ENCODE data around the gene UGT1A6. TPM values are rescaled to one million over a fixed set of nuclear protein-coding genes. Genes with fewer than 3 reads are reported as not detected.

UGT1A6 gene
- total and polyA plus RNA-seq, 8 donors = 0.10 to 1.7 (median 0.16) TPM; not detected in 3

DNA sequence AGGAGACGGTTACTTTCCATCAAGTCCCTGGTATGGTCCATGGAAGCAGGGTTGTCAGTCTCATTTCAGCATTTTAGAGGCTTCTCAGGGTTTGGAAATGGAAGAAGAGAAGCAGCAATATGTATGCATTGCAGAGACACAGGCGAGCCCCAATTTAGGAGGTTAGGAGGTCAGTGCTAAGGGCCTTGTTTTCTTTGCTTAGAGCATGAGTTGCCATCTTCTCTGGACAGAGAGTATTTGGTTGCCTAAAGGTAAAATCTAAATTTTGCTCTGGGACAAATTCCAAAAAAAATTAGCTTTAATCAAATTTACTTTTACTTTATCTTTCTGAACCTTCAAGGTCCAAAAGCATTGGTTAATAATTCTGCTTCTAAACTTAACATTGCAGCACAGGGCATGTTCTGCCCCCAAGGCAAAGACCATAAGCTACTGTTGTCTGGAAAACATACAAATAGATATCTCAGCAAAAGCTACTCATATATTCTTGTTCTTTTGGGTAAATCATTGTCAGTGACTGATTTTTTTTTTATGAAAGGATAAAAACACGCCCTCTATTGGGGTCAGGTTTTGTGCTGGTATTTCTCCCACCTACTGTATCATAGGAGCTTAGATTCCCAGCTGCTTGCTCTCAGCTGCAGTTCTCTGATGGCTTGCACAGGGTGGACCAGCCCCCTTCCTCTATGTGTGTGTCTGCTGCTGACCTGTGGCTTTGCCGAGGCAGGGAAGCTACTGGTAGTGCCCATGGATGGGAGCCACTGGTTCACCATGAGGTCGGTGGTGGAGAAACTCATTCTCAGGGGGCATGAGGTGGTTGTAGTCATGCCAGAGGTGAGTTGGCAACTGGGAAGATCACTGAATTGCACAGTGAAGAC, 21.2 kb upstream of the UGT1A6 start, which contains the start of gene UGT1A9:
Gene UGT1A9 (plus strand): TSS at position 609 of the 872 bp plus-strand sequence. CDS start 37 bp downstream, at position 646.
- H3K4me1 ChIP-seq = no peaks in the 10 kb centered on the region
- TF ChIP-seq, protein P1, sequence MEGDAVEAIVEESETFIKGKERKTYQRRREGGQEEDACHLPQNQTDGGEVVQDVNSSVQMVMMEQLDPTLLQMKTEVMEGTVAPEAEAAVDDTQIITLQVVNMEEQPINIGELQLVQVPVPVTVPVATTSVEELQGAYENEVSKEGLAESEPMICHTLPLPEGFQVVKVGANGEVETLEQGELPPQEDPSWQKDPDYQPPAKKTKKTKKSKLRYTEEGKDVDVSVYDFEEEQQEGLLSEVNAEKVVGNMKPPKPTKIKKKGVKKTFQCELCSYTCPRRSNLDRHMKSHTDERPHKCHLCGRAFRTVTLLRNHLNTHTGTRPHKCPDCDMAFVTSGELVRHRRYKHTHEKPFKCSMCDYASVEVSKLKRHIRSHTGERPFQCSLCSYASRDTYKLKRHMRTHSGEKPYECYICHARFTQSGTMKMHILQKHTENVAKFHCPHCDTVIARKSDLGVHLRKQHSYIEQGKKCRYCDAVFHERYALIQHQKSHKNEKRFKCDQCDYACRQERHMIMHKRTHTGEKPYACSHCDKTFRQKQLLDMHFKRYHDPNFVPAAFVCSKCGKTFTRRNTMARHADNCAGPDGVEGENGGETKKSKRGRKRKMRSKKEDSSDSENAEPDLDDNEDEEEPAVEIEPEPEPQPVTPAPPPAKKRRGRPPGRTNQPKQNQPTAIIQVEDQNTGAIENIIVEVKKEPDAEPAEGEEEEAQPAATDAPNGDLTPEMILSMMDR (IDR thresholded peaks at IDR 0.05) = no peak
- H3K36me3 ChIP-seq = no peaks in the 10 kb centered on the region
- H3K27me3 ChIP-seq = no peaks in the 10 kb centered on the region
- intact Hi-C loops (cut with DNase I) = no loop called here
- no peaks in the 10 kb centered on the region for H3K9me3 ChIP-seq
- H3K4me3 ChIP-seq = no peak within 1 kb of the TSS
- ATAC-seq = no peak
- no peak within 1 kb of the TSS for H3K27ac ChIP-seq
- no peak for DNase-seq

DNA sequence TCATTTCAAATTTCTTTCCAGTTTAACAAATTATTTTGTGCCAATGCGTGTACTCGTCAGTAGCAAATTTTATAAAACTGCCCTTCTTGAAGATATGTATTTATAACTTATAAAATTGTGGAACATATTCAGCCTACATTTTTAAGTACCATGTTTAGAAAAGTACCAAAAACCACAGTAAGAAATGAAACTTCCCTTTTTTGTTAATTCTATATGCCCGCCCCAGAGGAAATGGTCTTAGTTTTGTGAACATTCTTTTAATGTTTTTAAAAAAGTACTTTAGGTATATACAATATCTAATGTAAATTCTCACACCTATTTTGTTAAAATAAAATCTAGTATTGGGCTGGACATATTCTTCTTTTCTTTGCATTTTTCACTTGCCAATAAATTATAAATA, 19.8 kb upstream of the UGT1A6 start:
- H3K27ac ChIP-seq = no peak overlapping the region
- intact Hi-C loops (cut with DNase I) = no loop called here
- H3K27me3 ChIP-seq = no peaks in the 10 kb centered on the region
- ATAC-seq = no peak
- H3K4me3 ChIP-seq = no peak overlapping the region
- TF ChIP-seq, protein P1 (IDR thresholded peaks at IDR 0.05) = no peak
- H3K4me1 ChIP-seq = no peaks in the 10 kb centered on the region
- H3K9me3 ChIP-seq = no peaks in the 10 kb centered on the region
- no peak for DNase-seq
- H3K36me3 ChIP-seq = no peaks in the 10 kb centered on the region

DNA sequence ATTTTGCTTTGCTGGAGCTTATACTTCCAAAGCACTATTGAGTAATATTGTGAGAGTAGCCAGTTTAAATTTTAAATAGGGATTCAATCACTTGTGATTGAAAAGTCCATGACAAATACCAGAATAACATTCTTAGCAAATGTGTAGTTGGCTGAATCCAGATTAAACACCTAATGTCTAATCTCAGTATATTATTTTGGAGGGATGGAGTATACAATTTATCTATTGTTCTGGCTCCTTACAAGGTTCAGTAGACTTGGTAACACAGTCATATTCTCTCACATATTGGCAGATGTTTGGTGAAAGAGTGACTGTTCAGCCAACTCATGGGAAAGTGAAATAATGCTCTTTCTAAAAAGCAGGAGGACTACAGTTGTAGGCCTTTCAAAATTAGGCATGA, 18.8 kb upstream of the UGT1A6 start:
- Histone ChIP-seq H3K36me3 (no peaks in the 10 kb centered on the region), H3K27ac (no peak overlapping the region), H3K9me3 (no peaks in the 10 kb centered on the region), H3K4me1 (no peaks in the 10 kb centered on the region), H3K4me3 (no peak overlapping the region), H3K27me3 (no peaks in the 10 kb centered on the region)
- TF ChIP-seq, protein P1 (IDR thresholded peaks at IDR 0.05) = no peak
- no peak for DNase-seq
- intact Hi-C loops (cut with DNase I) = no loop called here
- ATAC-seq = no peak

DNA sequence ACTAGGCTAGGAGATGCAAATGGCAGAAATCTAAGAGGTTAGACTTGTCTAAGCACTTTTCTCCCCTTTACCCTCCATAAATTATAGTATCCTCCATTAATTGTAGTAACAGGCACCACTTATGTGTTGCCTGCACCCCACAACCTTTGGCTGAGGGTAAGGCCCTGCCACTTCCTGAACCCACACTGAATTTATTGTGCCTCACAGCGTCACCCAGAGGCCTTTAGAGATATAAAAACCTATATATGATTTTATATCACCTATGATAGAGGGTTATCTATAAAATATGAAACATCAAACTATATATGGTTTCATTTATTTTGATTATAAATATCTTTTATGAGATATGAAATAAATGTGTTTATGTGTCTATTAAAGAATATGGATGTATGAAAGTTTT, 18.4 kb upstream of the UGT1A6 start:
- DNase-seq = no peak
- Histone ChIP-seq H3K4me3 (no peak overlapping the region), H3K27me3 (no peaks in the 10 kb centered on the region), H3K9me3 (no peaks in the 10 kb centered on the region), H3K27ac (no peak overlapping the region), H3K4me1 (no peaks in the 10 kb centered on the region), H3K36me3 (no peaks in the 10 kb centered on the region)
- TF ChIP-seq, protein P1 (IDR thresholded peaks at IDR 0.05) = no peak
- no peak for ATAC-seq
- intact Hi-C loops (cut with DNase I) = no loop called here

DNA sequence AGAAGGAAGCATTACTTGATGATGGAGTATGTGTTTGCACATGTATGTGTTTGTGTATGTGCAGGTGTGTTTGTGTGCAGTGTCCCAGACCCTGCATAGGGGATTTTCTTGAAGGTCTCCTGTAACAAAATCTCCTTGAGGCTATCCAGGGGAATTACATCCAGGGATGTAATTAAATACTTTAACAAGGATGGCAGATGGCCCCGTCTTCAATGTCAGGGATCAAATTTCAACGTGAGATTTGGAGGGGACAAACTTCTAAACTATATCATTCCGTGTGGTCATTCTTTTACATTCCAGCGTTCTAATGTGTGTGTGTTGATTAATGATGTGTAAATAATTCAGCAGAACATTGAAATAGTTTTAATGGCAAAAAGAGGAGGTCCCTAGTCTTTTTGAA, 17.7 kb upstream of the UGT1A6 start:
- no peak overlapping the region for H3K4me3 ChIP-seq
- DNase-seq = no peak
- H3K4me1 ChIP-seq = no peaks in the 10 kb centered on the region
- no peak overlapping the region for H3K27ac ChIP-seq
- intact Hi-C loops (cut with DNase I) = no loop called here
- no peak for ATAC-seq
- no peaks in the 10 kb centered on the region for H3K36me3 ChIP-seq
- H3K9me3 ChIP-seq = no peaks in the 10 kb centered on the region
- no peaks in the 10 kb centered on the region for H3K27me3 ChIP-seq
- TF ChIP-seq, protein P1 (IDR thresholded peaks at IDR 0.05) = no peak

Measured in left lung (tissue), 10 donors.